ENCODE measurements around the gene CDK2AP2.
A peak's percentile ranks its signal among the peaks of the same experiment; 100 is the strongest.

Gene CDK2AP2

DNA sequence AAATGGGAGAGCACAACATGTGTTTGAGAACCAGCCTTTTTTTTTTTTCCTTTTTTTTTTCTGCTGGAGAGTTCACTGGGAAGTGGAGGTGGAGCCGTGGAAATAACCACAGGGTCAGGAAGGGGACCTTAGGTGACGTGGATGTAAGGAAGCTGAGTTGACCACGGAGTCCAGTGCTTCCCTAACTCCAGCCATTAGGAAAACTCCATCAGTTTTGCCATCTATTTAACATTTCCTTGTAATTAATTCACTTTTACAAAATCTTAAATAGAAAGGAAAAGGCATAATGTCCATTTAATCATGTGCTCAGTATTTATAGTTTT, 2.0 kb upstream of the CDK2AP2 start:
- no peak for DNase-seq (ENCODE audit: extremely low spot score)
- no peak for TF ChIP-seq CTCF (IDR thresholded peaks at IDR 0.05; ENCODE audit: control extremely low read depth, extremely low read depth, low read depth, missing control alignments)
- ChIA-PET CTCF (no interaction called here), POLR2A (no interaction called here)

GRCh38 chr11:67508486-67509121, 642 bp upstream of the CDK2AP2 start:
- POLR2A ChIA-PET = no interaction called here
- CTCF ChIA-PET = interaction anchor here (1.0 to 2.1 kb wide), 3 partner anchors 107 to 153 kb away, joined by 3 to 9 read pairs (median 3); partner anchors contain the start of gene PPP1CA
- no peak for TF ChIP-seq CTCF (IDR thresholded peaks at IDR 0.05; ENCODE audit: control extremely low read depth, extremely low read depth, low read depth, missing control alignments)

GRCh38 chr11:67507242-67507863, 609 bp downstream of the CDK2AP2 start:
- DNase-seq (ENCODE audit: extremely low spot score) = no peak
- ChIA-PET POLR2A (no interaction called here), CTCF (interaction anchor here (1.0 to 2.1 kb wide), 5 partner anchors 106 to 151 kb away, joined by 3 to 9 read pairs (median 3); partner anchors contain the start of gene PPP1CA)
- TF ChIP-seq CTCF (IDR thresholded peaks at IDR 0.05; ENCODE audit: control extremely low read depth, extremely low read depth, low read depth, missing control alignments) = no peak

More at GRCh38 chr11:67508486-67509121, 642 bp upstream of the CDK2AP2 start:
- DNase-seq (ENCODE audit: extremely low spot score) = peak; percentile 99

DNA sequence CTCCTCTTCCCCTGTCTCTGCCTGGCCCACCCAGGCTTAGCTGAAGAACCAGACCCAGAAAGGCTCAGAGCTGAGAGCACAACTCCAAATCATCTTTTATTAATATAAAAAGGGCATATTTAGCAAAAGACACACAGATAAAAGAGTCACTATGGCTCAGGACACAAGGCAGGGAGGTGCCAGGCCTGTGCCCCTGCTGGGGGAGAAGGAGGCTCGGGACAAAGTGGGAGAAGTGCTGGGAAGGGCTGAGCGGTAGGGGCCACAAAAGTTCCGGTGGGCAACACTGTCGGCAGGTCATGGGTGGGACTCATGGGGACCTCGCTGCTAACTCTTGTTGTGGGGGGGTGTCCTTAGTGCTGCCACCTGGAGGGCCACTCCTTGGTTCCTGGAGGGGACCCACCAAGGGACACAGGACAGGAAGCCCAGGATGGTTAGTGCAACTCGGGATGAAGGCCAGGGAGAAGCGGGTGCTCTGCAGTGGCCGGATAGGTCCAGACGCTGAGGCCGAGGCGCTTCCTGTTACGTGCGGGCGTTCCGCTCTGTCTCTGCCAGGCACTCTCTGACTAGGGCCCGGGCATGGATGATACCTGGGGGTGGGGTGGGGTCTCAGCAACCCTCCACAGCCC, 1.4 kb downstream of the CDK2AP2 start:
- no peak for DNase-seq (ENCODE audit: extremely low spot score)
- ChIA-PET CTCF (interaction anchor here (0.7 to 2.1 kb wide), 4 partner anchors 47 to 115 kb away, joined by 3 to 15 read pairs (median 6); partner anchors contain the start of genes PPP1CA and RAD9A), POLR2A (interaction anchor here (0.6 kb wide), 1 partner anchor 311 kb away, joined by 5 read pairs; no protein-coding TSS in a partner anchor)
- no peak for TF ChIP-seq CTCF (IDR thresholded peaks at IDR 0.05; ENCODE audit: control extremely low read depth, extremely low read depth, low read depth, missing control alignments)

GRCh38 chr11:67505605-67506396, 2.2 kb downstream of the CDK2AP2 start:
- DNase-seq (ENCODE audit: extremely low spot score) = peak; percentile 81
- TF ChIP-seq CTCF (IDR thresholded peaks at IDR 0.05; ENCODE audit: control extremely low read depth, extremely low read depth, low read depth, missing control alignments) = peak; percentile 99
- CTCF ChIA-PET = interaction anchor here (0.7 to 1.7 kb wide), 19 partner anchors 13 to 154 kb away, joined by 3 to 15 read pairs (median 4); partner anchors contain the start of genes AIP, PPP1CA, PTPRCAP and RAD9A
- POLR2A ChIA-PET = interaction anchor here (0.5 kb wide), 1 partner anchor 63 kb away, joined by 4 read pairs; the partner anchor contains the start of gene CORO1B

All from GM10248 (cell line).